Smooth muscle cell (in vitro differentiated cells): ENCODE results near the gene KCNAB2. TPM values are rescaled to one million over a fixed set of nuclear protein-coding genes. Genes with fewer than 3 reads are reported as not detected.

Experiments used
- DNase-seq: peaks from one replicate; lab custom pipeline; 2025; ENCODE audit not compliant: unreplicated experiment; lab: John Stamatoyannopoulos, UW
- H2AFZ ChIP-seq: fragments of 200-600 bp; sonication (generic); 2 replicates; pipeline ENCODE4 v1.6.0; 2016; ENCODE audit warnings: antibody characterized with exemption, low read depth, mild to moderate bottlenecking
- H3F3A ChIP-seq: fragments of 200-600 bp; sonication (generic); 2 replicates; pipeline ENCODE4 v1.6.0; 2017; ENCODE audit warnings: antibody characterized with exemption, low read depth
- H3K27ac ChIP-seq: fragments of 200-600 bp; sonication (generic); 2 replicates; pipeline ENCODE4 v1.5.1; 2016; ENCODE audit warnings: low read depth, mild to moderate bottlenecking
- H3K27me3 ChIP-seq: fragments of 200-600 bp; sonication (generic); 2 replicates; pipeline ENCODE4 v1.6.1; 2016; ENCODE audit warnings: low read depth, mild to moderate bottlenecking
- H3K36me3 ChIP-seq: fragments of 200-600 bp; sonication (generic); 2 replicates; pipeline ENCODE4 v1.5.1; 2016; ENCODE audit warnings: low read depth
- H3K4me1 ChIP-seq: fragments of 200-600 bp; sonication (generic); 2 replicates; pipeline ENCODE4 v1.5.1; 2016; ENCODE audit warnings: low read depth
- H3K4me2 ChIP-seq: fragments of 200-600 bp; sonication (generic); 2 replicates; pipeline ENCODE4 v1.6.0; 2016; ENCODE audit warnings: mild to moderate bottlenecking
- H3K4me3 ChIP-seq: fragments of 200-600 bp; sonication (generic); 2 replicates; pipeline ENCODE4 v1.5.1; 2016; ENCODE audit warnings: mild to moderate bottlenecking
- H3K79me2 ChIP-seq: fragments of 200-600 bp; sonication (generic); 2 replicates; pipeline ENCODE4 v1.6.0; 2016; ENCODE audit warnings: low read depth, mild to moderate bottlenecking
- H3K9ac ChIP-seq: fragments of 200-600 bp; sonication (generic); 2 replicates; pipeline ENCODE4 v1.6.0; 2016; ENCODE audit warnings: low read depth
- H3K9me3 ChIP-seq: fragments of 200-600 bp; sonication (generic); replicated peaks from 2 replicates; pipeline ENCODE4 v1.5.1; 2016; ENCODE audit warnings: low read depth
- H4K20me1 ChIP-seq: fragments of 200-600 bp; sonication (generic); 2 replicates; pipeline ENCODE4 v1.6.0; 2016; ENCODE audit warnings: low read depth
- WGBS: methylation state at CpG from one replicate; pipeline ENCODE4 v1.1.7; 2016; ENCODE audit warnings: low lambda C conversion rate; 5-methylcytosine and 5-hydroxymethylcytosine counted together
- polyA plus RNA-seq: library from polyadenylated mRNA; unstranded; fragments of >200 nt; fragmentation: Nextera tagmentation; extraction: Ambion mirVana; gene quantifications from 2 replicates; pipeline ENCODE4 v1.2.1, GENCODE V29; 2016
- total RNA-seq: library from RNA; depleted of rRNA; stranded (reverse); fragments of >200 nt; gene quantifications from 2 replicates; pipeline ENCODE4 v1.2.3, GENCODE V29; 2014
- TF ChIP-seq, protein P1 (sequence below): fragments of 200-600 bp; sonication (generic); IDR thresholded peaks from 2 replicates; pipeline ENCODE4 v1.5.1; 2017; ENCODE audit warnings: borderline replicate concordance, mild to moderate bottlenecking, antibody characterized with exemption; ENCODE audit not compliant: insufficient read depth, poor library complexity, severe bottlenecking

The KCNAB2 gene
- total and polyA plus RNA-seq, 2 experiments from 2014 or later: 3.6 to 3.9 TPM

DNA sequence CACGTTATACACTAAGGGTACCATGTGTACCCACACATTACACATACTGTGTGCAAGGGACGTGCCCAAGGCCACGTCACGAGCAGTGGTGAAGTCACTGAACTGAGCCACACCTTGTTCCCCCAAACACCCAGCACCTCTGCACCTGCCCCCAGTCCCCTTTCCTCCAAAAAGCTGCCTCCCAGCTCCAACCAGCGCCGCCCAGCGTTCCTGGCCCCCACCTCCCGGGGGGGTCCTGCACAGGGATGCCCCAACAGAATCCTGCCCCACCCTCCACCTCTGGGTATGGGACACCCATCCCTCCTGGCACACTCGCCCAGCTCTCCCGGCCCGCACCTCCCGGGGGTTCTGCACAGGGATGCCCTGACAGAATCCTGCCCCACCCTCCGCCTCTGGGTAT is 80.3 kb downstream of the KCNAB2 start:
- Histone ChIP-seq H2AFZ (no peak overlapping the region), H3F3A (no peaks in the 10 kb centered on the region), H3K36me3 (no peaks in the 10 kb centered on the region), H3K4me3 (no peak overlapping the region), H3K79me2 (no peaks in the 10 kb centered on the region), H3K4me1 (no peaks in the 10 kb centered on the region), H3K4me2 (no peak overlapping the region), H3K27me3 (no peaks in the 10 kb centered on the region), H3K9me3 (no peaks in the 10 kb centered on the region), H3K9ac (no peak overlapping the region), H4K20me1 (no peaks in the 10 kb centered on the region), H3K27ac (no peak overlapping the region)
- WGBS: 95% methylated on average over 8 of the region's 13 CpGs
- DNase-seq: no peak
- TF ChIP-seq, protein P1, sequence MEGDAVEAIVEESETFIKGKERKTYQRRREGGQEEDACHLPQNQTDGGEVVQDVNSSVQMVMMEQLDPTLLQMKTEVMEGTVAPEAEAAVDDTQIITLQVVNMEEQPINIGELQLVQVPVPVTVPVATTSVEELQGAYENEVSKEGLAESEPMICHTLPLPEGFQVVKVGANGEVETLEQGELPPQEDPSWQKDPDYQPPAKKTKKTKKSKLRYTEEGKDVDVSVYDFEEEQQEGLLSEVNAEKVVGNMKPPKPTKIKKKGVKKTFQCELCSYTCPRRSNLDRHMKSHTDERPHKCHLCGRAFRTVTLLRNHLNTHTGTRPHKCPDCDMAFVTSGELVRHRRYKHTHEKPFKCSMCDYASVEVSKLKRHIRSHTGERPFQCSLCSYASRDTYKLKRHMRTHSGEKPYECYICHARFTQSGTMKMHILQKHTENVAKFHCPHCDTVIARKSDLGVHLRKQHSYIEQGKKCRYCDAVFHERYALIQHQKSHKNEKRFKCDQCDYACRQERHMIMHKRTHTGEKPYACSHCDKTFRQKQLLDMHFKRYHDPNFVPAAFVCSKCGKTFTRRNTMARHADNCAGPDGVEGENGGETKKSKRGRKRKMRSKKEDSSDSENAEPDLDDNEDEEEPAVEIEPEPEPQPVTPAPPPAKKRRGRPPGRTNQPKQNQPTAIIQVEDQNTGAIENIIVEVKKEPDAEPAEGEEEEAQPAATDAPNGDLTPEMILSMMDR: no peak

GRCh38 chr1:6126521-6127067 is 80.9 kb downstream of the KCNAB2 start:
- H3K79me2 ChIP-seq: no peaks in the 10 kb centered on the region
- TF ChIP-seq, protein P1: no peak
- H3K4me2 ChIP-seq: no peak overlapping the region
- no peaks in the 10 kb centered on the region for H3K36me3 ChIP-seq
- H3F3A ChIP-seq: no peaks in the 10 kb centered on the region
- H4K20me1 ChIP-seq: no peaks in the 10 kb centered on the region
- H3K4me1 ChIP-seq: no peaks in the 10 kb centered on the region
- H2AFZ ChIP-seq: no peak overlapping the region
- no peaks in the 10 kb centered on the region for H3K9me3 ChIP-seq
- no peak for DNase-seq
- no peak overlapping the region for H3K4me3 ChIP-seq
- no peak overlapping the region for H3K9ac ChIP-seq
- no peak overlapping the region for H3K27ac ChIP-seq
- 89% methylated on average over 15 of the region's 16 CpGs for WGBS
- no peaks in the 10 kb centered on the region for H3K27me3 ChIP-seq

GRCh38 chr1:6127587-6128163 is 82.0 kb downstream of the KCNAB2 start:
- Histone ChIP-seq H3K27me3 (no peaks in the 10 kb centered on the region), H3K4me3 (no peak overlapping the region), H3K27ac (no peak overlapping the region), H3K4me2 (peak overlapping the region; percentile 67), H3K4me1 (no peaks in the 10 kb centered on the region), H3K9ac (no peak overlapping the region), H4K20me1 (no peaks in the 10 kb centered on the region), H3K79me2 (no peaks in the 10 kb centered on the region), H3F3A (no peaks in the 10 kb centered on the region), H2AFZ (no peak overlapping the region), H3K36me3 (no peaks in the 10 kb centered on the region), H3K9me3 (no peaks in the 10 kb centered on the region)
- TF ChIP-seq, protein P1: no peak
- peak; percentile 10 for DNase-seq
- WGBS: 42% methylated on average over 14 of the region's 41 CpGs
